HepG2 (cell line): ENCODE results near the gene SP6. TPM values are rescaled to one million over a fixed set of nuclear protein-coding genes. Genes with fewer than 3 reads are reported as not detected.

ENCODE experiments used
- ATAD3A ChIP-seq: sonication (generic); formaldehyde crosslinking; IDR thresholded peaks from 2 replicates; pipeline ENCODE4 v1.4.0; 2020; ENCODE audit warnings: missing genetic modification reagents
- FOXC1 ChIP-seq: sonication (generic); formaldehyde crosslinking; IDR thresholded peaks from 2 replicates; pipeline ENCODE4 v1.8.0; 2022; ENCODE audit warnings: mild to moderate bottlenecking, missing genetic modification reagents, borderline replicate concordance
- MBNL3 ChIP-seq: fragments of 250-450 bp; sonication (Bioruptor Pico); conservative IDR thresholded peaks from 2 replicates; pipeline ENCODE4 v1.8.0; 2022; ENCODE audit warnings: mild to moderate bottlenecking, inconsistent platforms
- NCOA5 ChIP-seq: sonication (generic); formaldehyde crosslinking; IDR thresholded peaks from 2 replicates; pipeline ENCODE4 v1.4.0; 2020; ENCODE audit warnings: missing genetic modification reagents
- ONECUT2 ChIP-seq: sonication (generic); formaldehyde crosslinking; IDR thresholded peaks from 2 replicates; pipeline ENCODE4 v1.4.0; 2020; ENCODE audit warnings: missing genetic modification reagents
- PHF8 ChIP-seq: sonication (generic); formaldehyde crosslinking; IDR thresholded peaks from 2 replicates; pipeline ENCODE4 v1.5.0; 2020; ENCODE audit warnings: missing genetic modification reagents
- TCF12 ChIP-seq, 2 experiments: fragments of 450-650 bp in 1 of 2; sonication (generic) in 1 of 2; formaldehyde crosslinking in 1 of 2; IDR thresholded peaks; 2 replicates each; pipeline versions ENCODE4 v1.6.1 to v1.8.0; 2017 to 2022; ENCODE audit warnings: antibody characterized with exemption in 1 of 2, mild to moderate bottlenecking in 1 of 2, missing genetic modification reagents in 1 of 2, moderate library complexity in 1 of 2
- TOE1 ChIP-seq: sonication (generic); formaldehyde crosslinking; IDR thresholded peaks from 2 replicates; pipeline ENCODE4 v1.4.0; 2020; ENCODE audit warnings: mild to moderate bottlenecking, missing genetic modification reagents
- ZNF33A ChIP-seq: sonication (generic); formaldehyde crosslinking; IDR thresholded peaks from 2 replicates; pipeline ENCODE4 v1.5.1; 2020; ENCODE audit warnings: missing genetic modification reagents, mild to moderate bottlenecking, moderate library complexity, borderline replicate concordance
- ZNF460 ChIP-seq: sonication (generic); formaldehyde crosslinking; IDR thresholded peaks from 2 replicates; pipeline ENCODE4 v1.5.1; 2020; ENCODE audit warnings: missing genetic modification reagents, mild to moderate bottlenecking, borderline replicate concordance
- ZNF570 ChIP-seq: sonication (generic); formaldehyde crosslinking; IDR thresholded peaks from 2 replicates; pipeline ENCODE4 v1.4.0; 2020; ENCODE audit warnings: mild to moderate bottlenecking, missing genetic modification reagents, borderline replicate concordance
- ZNF816 ChIP-seq: sonication (generic); formaldehyde crosslinking; IDR thresholded peaks from 2 replicates; pipeline ENCODE4 v1.8.0; 2022; ENCODE audit warnings: missing genetic modification reagents, mild to moderate bottlenecking, borderline replicate concordance
- ZSCAN30 ChIP-seq: sonication (generic); formaldehyde crosslinking; IDR thresholded peaks from 2 replicates; pipeline ENCODE4 v1.5.0; 2020; ENCODE audit warnings: mild to moderate bottlenecking, missing genetic modification reagents
- polyA plus RNA-seq, 8 experiments: library from polyadenylated mRNA; depleted of rRNA in 3 of 8; stranded (reverse) in 7 of 8; unstranded in 1 of 8; fragments of >200 nt; fragmentation: Illumina TruSeq in 4 of 8; extraction: Trizol in 4 of 8; gene quantifications; 2 replicates each; pipeline versions ENCODE4 v1.2.1 to v1.2.3, GENCODE V29; 2011 to 2016; ENCODE audit warnings: low read depth in 4 of 8, missing spikeins in 1 of 8, mixed read lengths in 1 of 8; ENCODE audit not compliant: insufficient read depth in 1 of 8
- total RNA-seq, 5 experiments: library from RNA; depleted of rRNA; stranded (reverse); fragments of >200 nt; fragmentation: Illumina TruSeq; extraction: Trizol; gene quantifications; 2 replicates each; pipeline ENCODE4 v1.2.3, GENCODE V29; 2016; ENCODE audit warnings: low read depth in 1 of 5
- TF ChIP-seq, protein P1 (sequence below): sonication (generic); formaldehyde crosslinking; IDR thresholded peaks from 2 replicates; pipeline ENCODE4 v1.9.0; 2021; ENCODE audit warnings: missing genetic modification reagents, borderline replicate concordance
- TF ChIP-seq, protein P2 (sequence below): sonication (generic); formaldehyde crosslinking; IDR thresholded peaks from 2 replicates; pipeline ENCODE4 v1.8.0; 2022; ENCODE audit warnings: missing genetic modification reagents, mild to moderate bottlenecking, moderate library complexity, borderline replicate concordance
- TF ChIP-seq, protein P3 (sequence below): sonication (generic); formaldehyde crosslinking; IDR thresholded peaks from 2 replicates; pipeline ENCODE4 v1.4.0; 2020; ENCODE audit warnings: missing genetic modification reagents
- TF ChIP-seq, protein P4 (sequence below): sonication (generic); formaldehyde crosslinking; IDR thresholded peaks from 2 replicates; pipeline ENCODE4 v1.9.0; 2021; ENCODE audit warnings: missing genetic modification reagents, mild to moderate bottlenecking, borderline replicate concordance
- TF ChIP-seq, protein P5 (sequence below): IDR thresholded peaks from 2 replicates; pipeline ENCODE4 v1.6.1; 2012; ENCODE audit warnings: low read depth, low read length, improper control_type of control experiment

Gene SP6
- total and polyA plus RNA-seq, 2 of the 13 experiments (the other 11 are each of a cell fraction or from before 2014, with no cell fraction given): 0.07 TPM

DNA sequence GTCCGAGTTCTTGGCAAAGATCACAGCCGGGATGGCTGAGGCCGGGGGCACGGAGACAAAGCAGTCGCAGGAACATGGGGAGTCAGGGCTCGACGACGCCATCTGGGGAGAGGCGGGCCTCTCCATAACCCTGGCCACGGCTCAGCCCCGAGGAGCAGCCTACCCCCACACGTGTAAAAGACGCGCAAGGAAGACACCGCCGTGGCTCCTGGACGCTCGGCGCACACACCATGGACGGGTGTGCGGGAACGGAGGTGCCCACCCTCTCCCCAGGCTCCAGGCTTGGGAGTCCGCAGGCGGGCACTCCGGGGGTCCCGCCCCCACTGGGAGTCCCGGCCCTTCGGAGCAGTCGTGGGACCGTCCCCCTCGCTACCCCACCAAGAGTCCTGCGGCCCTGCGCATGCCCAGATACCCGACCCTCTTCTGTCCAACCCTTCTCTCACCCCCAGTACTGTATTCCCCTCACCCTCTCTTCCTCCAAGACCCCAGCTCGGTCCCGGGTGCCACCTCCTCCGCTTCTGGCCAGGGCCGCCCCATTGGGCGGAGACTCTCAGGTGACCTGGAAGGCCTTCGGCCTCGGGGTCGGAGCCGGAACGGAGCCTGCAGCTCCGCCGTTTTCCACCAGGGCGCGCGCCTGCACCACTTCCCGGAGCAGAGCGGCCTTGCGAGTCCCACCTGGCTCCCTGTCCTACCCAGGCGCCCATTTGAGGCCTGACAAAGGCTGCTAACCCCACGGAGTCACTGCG is 10.0 kb downstream of the SP6 start, which contains the start of gene SCRN2 (continued):
- TF ChIP-seq TCF12 (IDR thresholded peaks at IDR 0.05) (no peak), TCF12 (CRISPR knock-in tag; IDR thresholded peaks at IDR 0.05) (0 out of 2 replicates have a peak, but pooled peaks have one; percentile 80), ATAD3A (CRISPR knock-in tag) (peak; percentile 53; the same call in 1 of the 2 replicates), NCOA5 (CRISPR knock-in tag) (no peak), ZNF33A (CRISPR knock-in tag) (peak; percentile 75; the same call in 1 of the 2 replicates), TOE1 (CRISPR knock-in tag) (no peak), ZSCAN30 (no peak), MBNL3 (CRISPR knock-in tag) (no peak), ZNF570 (CRISPR knock-in tag) (peak; percentile 25; the same call in 1 of the 2 replicates), PHF8 (CRISPR knock-in tag) (peak; percentile 82), FOXC1 (CRISPR knock-in tag) (peak; percentile 89), ZNF816 (CRISPR knock-in tag) (peak; percentile 82), ZNF460 (CRISPR knock-in tag) (peak; percentile 60; the same call in 1 of the 2 replicates), ONECUT2 (CRISPR knock-in tag) (0 out of 2 replicates have a peak, but pooled peaks have one; percentile 29)
- TF ChIP-seq, protein P1, sequence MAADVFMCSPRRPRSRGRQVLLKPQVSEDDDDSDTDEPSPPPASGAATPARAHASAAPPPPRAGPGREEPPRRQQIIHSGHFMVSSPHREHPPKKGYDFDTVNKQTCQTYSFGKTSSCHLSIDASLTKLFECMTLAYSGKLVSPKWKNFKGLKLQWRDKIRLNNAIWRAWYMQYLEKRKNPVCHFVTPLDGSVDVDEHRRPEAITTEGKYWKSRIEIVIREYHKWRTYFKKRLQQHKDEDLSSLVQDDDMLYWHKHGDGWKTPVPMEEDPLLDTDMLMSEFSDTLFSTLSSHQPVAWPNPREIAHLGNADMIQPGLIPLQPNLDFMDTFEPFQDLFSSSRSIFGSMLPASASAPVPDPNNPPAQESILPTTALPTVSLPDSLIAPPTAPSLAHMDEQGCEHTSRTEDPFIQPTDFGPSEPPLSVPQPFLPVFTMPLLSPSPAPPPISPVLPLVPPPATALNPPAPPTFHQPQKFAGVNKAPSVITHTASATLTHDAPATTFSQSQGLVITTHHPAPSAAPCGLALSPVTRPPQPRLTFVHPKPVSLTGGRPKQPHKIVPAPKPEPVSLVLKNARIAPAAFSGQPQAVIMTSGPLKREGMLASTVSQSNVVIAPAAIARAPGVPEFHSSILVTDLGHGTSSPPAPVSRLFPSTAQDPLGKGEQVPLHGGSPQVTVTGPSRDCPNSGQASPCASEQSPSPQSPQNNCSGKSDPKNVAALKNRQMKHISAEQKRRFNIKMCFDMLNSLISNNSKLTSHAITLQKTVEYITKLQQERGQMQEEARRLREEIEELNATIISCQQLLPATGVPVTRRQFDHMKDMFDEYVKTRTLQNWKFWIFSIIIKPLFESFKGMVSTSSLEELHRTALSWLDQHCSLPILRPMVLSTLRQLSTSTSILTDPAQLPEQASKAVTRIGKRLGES (CRISPR knock-in tag): no peak
- TF ChIP-seq, protein P2, sequence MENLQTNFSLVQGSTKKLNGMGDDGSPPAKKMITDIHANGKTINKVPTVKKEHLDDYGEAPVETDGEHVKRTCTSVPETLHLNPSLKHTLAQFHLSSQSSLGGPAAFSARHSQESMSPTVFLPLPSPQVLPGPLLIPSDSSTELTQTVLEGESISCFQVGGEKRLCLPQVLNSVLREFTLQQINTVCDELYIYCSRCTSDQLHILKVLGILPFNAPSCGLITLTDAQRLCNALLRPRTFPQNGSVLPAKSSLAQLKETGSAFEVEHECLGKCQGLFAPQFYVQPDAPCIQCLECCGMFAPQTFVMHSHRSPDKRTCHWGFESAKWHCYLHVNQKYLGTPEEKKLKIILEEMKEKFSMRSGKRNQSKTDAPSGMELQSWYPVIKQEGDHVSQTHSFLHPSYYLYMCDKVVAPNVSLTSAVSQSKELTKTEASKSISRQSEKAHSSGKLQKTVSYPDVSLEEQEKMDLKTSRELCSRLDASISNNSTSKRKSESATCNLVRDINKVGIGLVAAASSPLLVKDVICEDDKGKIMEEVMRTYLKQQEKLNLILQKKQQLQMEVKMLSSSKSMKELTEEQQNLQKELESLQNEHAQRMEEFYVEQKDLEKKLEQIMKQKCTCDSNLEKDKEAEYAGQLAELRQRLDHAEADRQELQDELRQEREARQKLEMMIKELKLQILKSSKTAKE (CRISPR knock-in tag): no peak
- TF ChIP-seq, protein P3, sequence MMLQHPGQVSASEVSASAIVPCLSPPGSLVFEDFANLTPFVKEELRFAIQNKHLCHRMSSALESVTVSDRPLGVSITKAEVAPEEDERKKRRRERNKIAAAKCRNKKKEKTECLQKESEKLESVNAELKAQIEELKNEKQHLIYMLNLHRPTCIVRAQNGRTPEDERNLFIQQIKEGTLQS: 0 out of 2 replicates have a peak, but pooled peaks have one; percentile 38
- TF ChIP-seq, protein P4, sequence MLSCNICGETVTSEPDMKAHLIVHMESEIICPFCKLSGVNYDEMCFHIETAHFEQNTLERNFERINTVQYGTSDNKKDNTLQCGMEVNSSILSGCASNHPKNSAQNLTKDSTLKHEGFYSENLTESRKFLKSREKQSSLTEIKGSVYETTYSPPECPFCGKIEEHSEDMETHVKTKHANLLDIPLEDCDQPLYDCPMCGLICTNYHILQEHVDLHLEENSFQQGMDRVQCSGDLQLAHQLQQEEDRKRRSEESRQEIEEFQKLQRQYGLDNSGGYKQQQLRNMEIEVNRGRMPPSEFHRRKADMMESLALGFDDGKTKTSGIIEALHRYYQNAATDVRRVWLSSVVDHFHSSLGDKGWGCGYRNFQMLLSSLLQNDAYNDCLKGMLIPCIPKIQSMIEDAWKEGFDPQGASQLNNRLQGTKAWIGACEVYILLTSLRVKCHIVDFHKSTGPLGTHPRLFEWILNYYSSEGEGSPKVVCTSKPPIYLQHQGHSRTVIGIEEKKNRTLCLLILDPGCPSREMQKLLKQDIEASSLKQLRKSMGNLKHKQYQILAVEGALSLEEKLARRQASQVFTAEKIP: no peak
- TF ChIP-seq, protein P5, sequence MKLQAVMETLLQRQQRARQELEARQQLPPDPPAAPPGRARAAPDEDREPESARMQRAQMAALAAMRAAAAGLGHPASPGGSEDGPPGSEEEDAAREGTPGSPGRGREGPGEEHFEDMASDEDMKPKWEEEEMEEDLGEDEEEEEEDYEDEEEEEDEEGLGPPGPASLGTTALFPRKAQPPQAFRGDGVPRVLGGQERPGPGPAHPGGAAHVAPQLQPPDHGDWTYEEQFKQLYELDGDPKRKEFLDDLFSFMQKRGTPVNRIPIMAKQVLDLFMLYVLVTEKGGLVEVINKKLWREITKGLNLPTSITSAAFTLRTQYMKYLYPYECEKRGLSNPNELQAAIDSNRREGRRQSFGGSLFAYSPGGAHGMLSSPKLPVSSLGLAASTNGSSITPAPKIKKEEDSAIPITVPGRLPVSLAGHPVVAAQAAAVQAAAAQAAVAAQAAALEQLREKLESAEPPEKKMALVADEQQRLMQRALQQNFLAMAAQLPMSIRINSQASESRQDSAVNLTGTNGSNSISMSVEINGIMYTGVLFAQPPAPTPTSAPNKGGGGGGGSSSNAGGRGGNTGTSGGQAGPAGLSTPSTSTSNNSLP: no peak
